H1 (cell line): ENCODE data around the gene DDX5.

Experiments used
- CTCF ChIP-seq, 3 experiments: IDR thresholded peaks; 1 replicate in 2 of 3; 2 replicates in 1 of 3; pipeline versions ENCODE4 v1.5.1 to v1.6.1; 2011; ENCODE audit warnings: low read length in 3 of 3, mild to moderate bottlenecking in 3 of 3, inconsistent platforms in 2 of 3, low read depth in 1 of 3, moderate library complexity in 1 of 3; ENCODE audit not compliant: insufficient read depth in 1 of 3; ENCODE audit errors: control extremely low read depth in 1 of 3
- EGR1 ChIP-seq: IDR thresholded peaks from 2 replicates; pipeline ENCODE4 v1.6.1; 2011; ENCODE audit warnings: low read depth, low read length, borderline replicate concordance
- POLR2A ChIP-seq, 2 experiments: IDR thresholded peaks; 1 replicate in 1 of 2; 2 replicates in 1 of 2; pipeline ENCODE4 v1.6.1; 2011; ENCODE audit warnings: low read depth in 2 of 2, low read length in 2 of 2, mild to moderate bottlenecking in 2 of 2; ENCODE audit errors: control extremely low read depth in 1 of 2

GRCh38 chr17:64471440-64471839 lies 34.6 kb downstream of the DDX5 start:
- TF ChIP-seq CTCF (IDR thresholded peaks at IDR 0.05; ENCODE audit: control extremely low read depth in 1 of 3, insufficient read depth in 1 of 3, low read depth in 1 of 3, low read length in 3 of 3) (no peak), EGR1 (no peak), POLR2A (IDR thresholded peaks at IDR 0.05; ENCODE audit: control extremely low read depth in 1 of 2, low read depth in 2 of 2, low read length in 2 of 2) (no peak)
